CD4-positive, alpha-beta T cell treated with Interleukin-12 subunit alpha and Interleukin-12 subunit beta, for 1 hour (primary cell): ENCODE results near the gene RBBP9.
"Not testable (repeated sequence)": the region's sequence is repeated elsewhere in the genome, so short reads cannot be mapped to it uniquely, and the experiment has no call there.

Experiments used
- DNase-seq: peaks from one replicate; pipeline ENCODE4 v3.0.0-alpha.2; 2020

RBBP9 gene

GRCh38 chr20:18501672-18502071 is 4.6 kb upstream of the RBBP9 start:
- DNase-seq: not testable (repeated sequence)

- no peak for DNase-seq
Measured at GRCh38 chr20:18497603-18498002, 578 bp upstream of the RBBP9 start.

- no peak for DNase-seq
Measured at GRCh38 chr20:18496042-18496441, 983 bp downstream of the RBBP9 start.

- DNase-seq: no peak
Measured at GRCh38 chr20:18488301-18488700, 8.7 kb downstream of the RBBP9 start.

GRCh38 chr20:18481596-18481995 is 15.4 kb downstream of the RBBP9 start:
- DNase-seq: no peak

GRCh38 chr20:18477821-18478220 is 19.2 kb downstream of the RBBP9 start:
- no peak for DNase-seq

- no peak for DNase-seq
Measured at GRCh38 chr20:18477218-18477617, 19.8 kb downstream of the RBBP9 start.

- peak; percentile 94 for DNase-seq
Measured at GRCh38 chr20:18466894-18467730, 29.9 kb downstream of the RBBP9 start, which contains the start of the genes DZANK1 and POLR3F. DZANK1 (minus strand) TSS chr20:18467030; CDS start chr20:18465358, 1,672 bp downstream. POLR3F (plus strand) TSS chr20:18467390; CDS start chr20:18467507, 117 bp downstream.

GRCh38 chr20:18466574-18466893 is 30.5 kb downstream of the RBBP9 start:
- peak; percentile 0 for DNase-seq

GRCh38 chr20:18465536-18466200 is 31.4 kb downstream of the RBBP9 start:
- no peak for DNase-seq

- DNase-seq: no peak
Measured at GRCh38 chr20:18456600-18456999, 40.4 kb downstream of the RBBP9 start.

GRCh38 chr20:18443886-18444285 is 53.1 kb downstream of the RBBP9 start:
- no peak for DNase-seq

GRCh38 chr20:18440403-18440802 is 56.6 kb downstream of the RBBP9 start:
- no peak for DNase-seq

GRCh38 chr20:18436847-18437246 is 60.2 kb downstream of the RBBP9 start:
- no peak for DNase-seq
